Stimulated activated CD8-positive, alpha-beta memory T cell treated with anti-CD3 and anti-CD28 coated beads, Interleukin-4, amount 100 ng/mL, for 1 hour (primary cell): Measurements from ENCODE around the gene NUS1.
"Not testable (repeated sequence)": the region's sequence is repeated elsewhere in the genome, so short reads cannot be mapped to it uniquely, and the experiment has no call there.

ENCODE experiments used
- DNase-seq, 2 donors: peaks; one replicate each; pipeline ENCODE4 v3.0.0-alpha.2; 2020; ENCODE audit warnings: low read depth in 2 of 2, low spot score in 1 of 2

Gene NUS1

DNA sequence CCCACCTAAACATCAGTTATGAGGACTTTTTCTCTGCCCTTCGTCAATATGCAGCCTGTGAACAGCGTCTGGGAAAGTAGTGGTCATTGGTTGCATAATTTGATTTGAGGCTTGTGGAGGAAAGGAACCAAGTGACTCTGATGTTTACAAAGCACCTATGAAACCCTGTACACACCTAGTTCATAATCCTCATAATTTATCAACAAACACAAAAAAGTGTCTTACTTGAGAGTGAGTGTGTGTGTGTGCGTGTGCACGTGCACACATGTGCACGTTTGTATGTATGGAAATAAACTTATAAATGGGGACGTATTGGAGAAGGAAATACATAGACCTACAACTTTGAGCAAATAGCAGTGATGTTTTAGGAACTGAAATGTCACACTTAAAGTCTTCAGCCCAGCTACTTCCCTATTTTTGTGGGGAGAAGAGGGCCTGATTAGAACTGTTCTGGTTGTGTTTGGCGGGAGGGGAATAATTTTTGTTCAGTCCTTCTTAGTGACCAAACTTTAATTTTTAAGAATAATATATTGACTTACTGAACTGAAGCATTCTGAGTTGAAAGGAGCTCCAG lies 31.8 kb downstream of the NUS1 start:
- not testable (repeated sequence) for DNase-seq

- DNase-seq = no peak
Observed at GRCh38 chr6:117711369-117711768, 36.1 kb downstream of the NUS1 start.

DNA sequence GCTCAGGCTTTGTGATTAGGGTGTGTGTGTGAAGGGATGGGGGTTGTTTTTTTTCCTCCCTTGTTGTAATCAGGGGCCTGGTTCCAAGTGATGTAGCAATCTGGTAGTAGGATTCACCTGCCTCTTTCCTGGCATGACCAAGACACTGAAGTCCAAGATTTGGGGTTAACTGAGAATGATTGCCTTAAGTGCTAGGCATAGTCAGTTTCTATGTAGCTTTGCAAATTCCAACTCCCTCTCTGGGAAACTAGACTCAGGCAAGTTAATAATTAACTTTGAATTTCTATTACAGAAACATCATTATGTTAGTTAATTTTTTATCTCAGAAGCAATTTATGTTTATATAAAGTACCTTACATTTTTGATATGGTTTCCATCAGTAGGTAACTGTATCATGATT lies 43.6 kb downstream of the NUS1 start:
- DNase-seq = no peak

DNA sequence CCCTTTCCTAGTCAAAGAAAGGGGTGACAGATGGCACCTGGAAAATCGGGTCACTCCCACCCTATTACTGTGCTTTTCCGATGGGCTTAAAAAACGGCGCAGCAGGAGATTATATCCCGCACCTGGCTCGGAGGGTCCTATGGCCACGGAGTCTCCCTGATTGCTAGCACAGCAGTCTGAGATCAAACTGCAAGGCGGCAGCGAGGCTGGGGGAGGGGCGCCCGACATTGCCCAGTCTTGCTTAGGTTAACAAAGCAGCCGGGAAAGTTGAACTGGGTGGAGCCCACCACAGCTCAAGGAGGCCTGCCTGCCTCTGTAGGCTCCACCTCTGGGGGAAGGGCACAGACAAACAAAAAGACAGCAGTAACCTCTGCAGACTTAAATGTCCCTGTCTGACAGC lies 46.3 kb downstream of the NUS1 start:
- not testable (repeated sequence) for DNase-seq

DNA sequence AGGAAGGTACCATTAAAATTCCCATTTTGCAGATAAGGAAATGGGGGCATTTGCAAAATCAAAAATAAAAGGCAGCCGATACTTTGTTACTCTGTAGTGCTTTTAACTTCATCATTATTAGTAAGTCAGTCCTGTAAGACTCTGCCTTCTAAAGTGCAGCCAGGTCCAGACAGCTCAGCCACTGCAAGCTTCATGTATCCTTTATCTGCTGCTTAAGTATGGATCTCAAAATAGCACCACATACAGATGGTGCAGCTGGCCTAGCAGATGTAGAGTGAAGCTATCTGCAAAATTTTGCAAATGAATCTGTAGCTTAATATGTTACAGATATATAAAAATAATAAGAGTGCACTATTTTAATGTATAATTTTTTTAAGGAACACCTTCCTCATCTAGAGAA lies 53.4 kb downstream of the NUS1 start:
- DNase-seq = no peak

GRCh38 chr6:117729613-117730012 lies 54.3 kb downstream of the NUS1 start:
- no peak for DNase-seq

- DNase-seq = no peak
Observed at GRCh38 chr6:117733341-117733740, 58.1 kb downstream of the NUS1 start.

GRCh38 chr6:117739869-117740268 lies 64.6 kb downstream of the NUS1 start:
- DNase-seq = no peak

DNA sequence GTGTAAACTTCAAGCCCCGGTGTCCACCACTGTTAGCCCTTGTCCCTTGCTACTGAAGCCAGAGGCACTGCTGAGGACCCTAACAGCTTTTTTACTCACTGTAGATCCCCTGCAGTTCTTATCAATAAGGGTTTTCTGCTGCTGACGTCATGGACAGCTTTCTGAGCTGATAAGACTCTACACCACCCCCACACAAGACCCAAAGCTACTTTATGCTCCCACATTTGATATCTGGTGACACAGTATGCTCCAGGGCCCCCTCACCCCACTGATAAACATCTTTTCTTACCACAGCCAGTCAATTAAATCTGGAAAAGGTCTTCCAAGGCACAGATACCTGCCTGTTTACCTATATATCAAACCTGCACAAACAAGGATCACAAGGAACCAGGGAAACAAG lies 65.3 kb downstream of the NUS1 start:
- no peak for DNase-seq

DNA sequence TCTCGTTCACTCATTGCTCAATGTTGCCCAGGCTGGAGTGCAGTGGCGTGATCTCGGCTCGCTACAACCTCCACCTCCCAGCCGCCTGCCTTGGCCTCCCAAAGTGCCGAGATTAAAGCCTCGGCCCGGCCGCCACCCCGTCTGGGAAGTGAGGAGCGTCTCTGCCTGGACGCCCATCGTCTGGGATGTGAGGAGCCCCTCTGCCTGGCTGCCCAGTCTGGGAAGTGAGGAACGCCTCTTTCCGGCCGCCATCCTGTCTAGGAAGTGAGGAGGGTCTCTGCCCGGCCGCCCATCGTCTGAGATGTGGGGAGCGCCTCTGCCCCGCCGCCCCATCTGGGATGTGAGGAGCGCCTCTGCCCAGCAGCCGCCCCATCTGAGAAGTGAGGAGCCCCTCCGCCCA lies 75.4 kb downstream of the NUS1 start:
- not testable (repeated sequence) for DNase-seq
